Right lobe of liver (tissue), 4 donors: ENCODE measurements around the gene SLC2A11.

Source experiments
- POLR2A ChIP-seq: fragments of 450-650 bp; IDR thresholded peaks from one replicate; pipeline ENCODE4 v1.6.1; 2017; ENCODE audit warnings: antibody characterized with exemption, mild to moderate bottlenecking
- TF ChIP-seq, protein P1 (sequence below), 4 donors: fragments of 200-600 bp in 3 of 4; fragments of 450-650 bp in 1 of 4; IDR thresholded peaks; one replicate each; pipeline versions ENCODE4 v1.5.1 to v1.8.0; 2016 to 2022; ENCODE audit warnings: antibody characterized with exemption in 4 of 4, mild to moderate bottlenecking in 2 of 4
- donor health status: DM: no; HTN: no; CAD: no.
- donor health status: DM: no; HTN: no; CAD: no.
- donor health status: DM: no; HTN: yes; CAD: no.

DNA sequence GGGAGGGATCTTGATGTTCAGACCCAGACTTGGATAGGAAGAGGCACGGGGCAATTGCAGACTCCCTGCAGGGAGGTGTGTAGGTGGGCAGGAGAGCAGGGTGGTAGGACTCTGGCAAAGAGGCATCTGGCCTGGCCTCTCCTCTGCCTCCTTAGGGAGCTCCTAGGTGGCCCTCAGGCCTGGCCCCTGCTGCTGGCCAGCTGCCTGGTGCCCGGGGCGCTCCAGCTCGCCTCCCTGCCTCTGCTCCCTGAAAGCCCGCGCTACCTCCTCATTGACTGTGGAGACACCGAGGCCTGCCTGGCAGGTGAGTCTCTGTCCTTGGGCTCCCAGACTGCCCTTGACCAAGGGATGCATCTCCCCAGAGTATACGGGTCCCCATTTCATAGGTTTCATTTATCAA is 19.9 kb downstream of the SLC2A11 start:
- TF ChIP-seq, protein P1, sequence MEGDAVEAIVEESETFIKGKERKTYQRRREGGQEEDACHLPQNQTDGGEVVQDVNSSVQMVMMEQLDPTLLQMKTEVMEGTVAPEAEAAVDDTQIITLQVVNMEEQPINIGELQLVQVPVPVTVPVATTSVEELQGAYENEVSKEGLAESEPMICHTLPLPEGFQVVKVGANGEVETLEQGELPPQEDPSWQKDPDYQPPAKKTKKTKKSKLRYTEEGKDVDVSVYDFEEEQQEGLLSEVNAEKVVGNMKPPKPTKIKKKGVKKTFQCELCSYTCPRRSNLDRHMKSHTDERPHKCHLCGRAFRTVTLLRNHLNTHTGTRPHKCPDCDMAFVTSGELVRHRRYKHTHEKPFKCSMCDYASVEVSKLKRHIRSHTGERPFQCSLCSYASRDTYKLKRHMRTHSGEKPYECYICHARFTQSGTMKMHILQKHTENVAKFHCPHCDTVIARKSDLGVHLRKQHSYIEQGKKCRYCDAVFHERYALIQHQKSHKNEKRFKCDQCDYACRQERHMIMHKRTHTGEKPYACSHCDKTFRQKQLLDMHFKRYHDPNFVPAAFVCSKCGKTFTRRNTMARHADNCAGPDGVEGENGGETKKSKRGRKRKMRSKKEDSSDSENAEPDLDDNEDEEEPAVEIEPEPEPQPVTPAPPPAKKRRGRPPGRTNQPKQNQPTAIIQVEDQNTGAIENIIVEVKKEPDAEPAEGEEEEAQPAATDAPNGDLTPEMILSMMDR (IDR thresholded peaks at IDR 0.05), result no peak
- no peak for TF ChIP-seq POLR2A
